ENCODE data around the gene SH2B3. TPM values are rescaled to one million over a fixed set of nuclear protein-coding genes. Genes with fewer than 3 reads are reported as not detected.

The SH2B3 gene
- polyA plus RNA-seq, 4 donors = 14.6 to 18.0 (median 16.9) TPM

- DNase-seq (ENCODE audit: low read depth in 4 of 4, low spot score in 3 of 4) = no peak
Observed at GRCh38 chr12:111408686-111409402, 3.1 kb downstream of the SH2B3 start.

- no peak for DNase-seq (ENCODE audit: low read depth in 4 of 4, low spot score in 3 of 4)
Observed at GRCh38 chr12:111409403-111409779, 3.7 kb downstream of the SH2B3 start.

- DNase-seq (ENCODE audit: low read depth in 4 of 4, low spot score in 3 of 4) = no peak
Observed at GRCh38 chr12:111409780-111410430, 4.2 kb downstream of the SH2B3 start.

GRCh38 chr12:111410431-111411184 is 4.9 kb downstream of the SH2B3 start:
- no peak for DNase-seq (ENCODE audit: low read depth in 4 of 4, low spot score in 3 of 4)

- DNase-seq (ENCODE audit: low read depth in 4 of 4, low spot score in 3 of 4) = no peak
Observed at GRCh38 chr12:111411185-111411764, 5.6 kb downstream of the SH2B3 start.

- no peak for DNase-seq (ENCODE audit: low read depth in 4 of 4, low spot score in 3 of 4)
Observed at GRCh38 chr12:111412007-111412829, 6.5 kb downstream of the SH2B3 start.

GRCh38 chr12:111412830-111413441 is 7.2 kb downstream of the SH2B3 start:
- DNase-seq (ENCODE audit: low read depth in 4 of 4, low spot score in 3 of 4) = no peak

GRCh38 chr12:111413442-111414086 is 7.8 kb downstream of the SH2B3 start:
- no peak for DNase-seq (ENCODE audit: low read depth in 4 of 4, low spot score in 3 of 4)

- no peak for DNase-seq (ENCODE audit: low read depth in 4 of 4, low spot score in 3 of 4)
Observed at GRCh38 chr12:111414711-111415252, 9.1 kb downstream of the SH2B3 start.

- no peak for DNase-seq (ENCODE audit: low read depth in 4 of 4, low spot score in 3 of 4)
Observed at GRCh38 chr12:111417290-111417689, 11.6 kb downstream of the SH2B3 start.

GRCh38 chr12:111417784-111418593 is 12.3 kb downstream of the SH2B3 start:
- DNase-seq (ENCODE audit: low read depth in 4 of 4, low spot score in 3 of 4) = no peak

- no peak for DNase-seq (ENCODE audit: low read depth in 4 of 4, low spot score in 3 of 4)
Observed at GRCh38 chr12:111418594-111418880, 12.8 kb downstream of the SH2B3 start.

- DNase-seq (ENCODE audit: low read depth in 4 of 4, low spot score in 3 of 4) = no peak
Observed at GRCh38 chr12:111419784-111420183, 14.1 kb downstream of the SH2B3 start.

GRCh38 chr12:111420494-111420893 is 14.8 kb downstream of the SH2B3 start:
- DNase-seq (ENCODE audit: low read depth in 4 of 4, low spot score in 3 of 4) = no peak

- DNase-seq (ENCODE audit: low read depth in 4 of 4, low spot score in 3 of 4) = no peak
Observed at GRCh38 chr12:111424189-111424792, 18.6 kb downstream of the SH2B3 start.

GRCh38 chr12:111424793-111425251 is 19.1 kb downstream of the SH2B3 start:
- DNase-seq (ENCODE audit: low read depth in 4 of 4, low spot score in 3 of 4) = no peak

- no peak for DNase-seq (ENCODE audit: low read depth in 4 of 4, low spot score in 3 of 4)
Observed at GRCh38 chr12:111425655-111426054, 19.9 kb downstream of the SH2B3 start.

Measured in left renal pelvis (tissue), 4 donors.